Measurements from ENCODE around the gene BIRC7.

DNA sequence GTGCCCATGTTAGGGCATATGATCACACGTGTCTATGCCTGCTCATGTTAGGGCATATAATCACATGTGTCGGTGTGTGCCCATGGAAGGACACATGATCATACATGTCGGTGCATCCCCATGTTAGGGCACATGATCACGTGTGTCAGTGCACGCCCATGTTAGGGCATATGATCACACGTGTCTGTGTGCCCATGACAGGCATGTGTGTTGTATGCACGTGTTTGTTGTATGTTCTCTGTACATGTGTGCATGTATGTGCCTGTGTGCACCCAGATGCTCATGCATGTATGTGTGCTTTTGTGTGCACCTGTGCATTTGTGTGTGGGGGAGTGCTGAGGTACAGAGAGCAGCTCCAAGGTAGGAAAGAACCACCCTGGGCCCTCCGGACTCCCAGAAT lies 49.6 kb upstream of the BIRC7 start:
- TF ChIP-seq, protein P1, sequence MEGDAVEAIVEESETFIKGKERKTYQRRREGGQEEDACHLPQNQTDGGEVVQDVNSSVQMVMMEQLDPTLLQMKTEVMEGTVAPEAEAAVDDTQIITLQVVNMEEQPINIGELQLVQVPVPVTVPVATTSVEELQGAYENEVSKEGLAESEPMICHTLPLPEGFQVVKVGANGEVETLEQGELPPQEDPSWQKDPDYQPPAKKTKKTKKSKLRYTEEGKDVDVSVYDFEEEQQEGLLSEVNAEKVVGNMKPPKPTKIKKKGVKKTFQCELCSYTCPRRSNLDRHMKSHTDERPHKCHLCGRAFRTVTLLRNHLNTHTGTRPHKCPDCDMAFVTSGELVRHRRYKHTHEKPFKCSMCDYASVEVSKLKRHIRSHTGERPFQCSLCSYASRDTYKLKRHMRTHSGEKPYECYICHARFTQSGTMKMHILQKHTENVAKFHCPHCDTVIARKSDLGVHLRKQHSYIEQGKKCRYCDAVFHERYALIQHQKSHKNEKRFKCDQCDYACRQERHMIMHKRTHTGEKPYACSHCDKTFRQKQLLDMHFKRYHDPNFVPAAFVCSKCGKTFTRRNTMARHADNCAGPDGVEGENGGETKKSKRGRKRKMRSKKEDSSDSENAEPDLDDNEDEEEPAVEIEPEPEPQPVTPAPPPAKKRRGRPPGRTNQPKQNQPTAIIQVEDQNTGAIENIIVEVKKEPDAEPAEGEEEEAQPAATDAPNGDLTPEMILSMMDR (IDR thresholded peaks at IDR 0.05 in 8 of 11, conservative IDR thresholded peaks at IDR 0.05 in 3 of 11) = no peak
- TF ChIP-seq POLR2A (IDR thresholded peaks at IDR 0.05) = no peak
